ENCODE measurements around the gene OR56A1.

GRCh38 chr11:5986885-5987284, 43.7 kb downstream of the OR56A1 start, which contains the start of gene OR52L1:
- TF ChIP-seq CTCF (conservative IDR thresholded peaks at IDR 0.05; ENCODE audit: low read depth, low read length) (no peak), EZH2 (IDR thresholded peaks at IDR 0.05; ENCODE audit: borderline replicate concordance, low read depth, low read length, poor library complexity, severe bottlenecking) (no peak)

Data from A673 (cell line).